HG03108 (cell line): ENCODE data around the gene FMNL3.
A peak's percentile ranks its signal among the peaks of the same experiment; 100 is the strongest.
"Not testable (repeated sequence)": the region's sequence is repeated elsewhere in the genome, so short reads cannot be mapped to it uniquely, and the experiment has no call there.

Experiments
- ATAC-seq: cut with Tn5 transposase; IDR thresholded peaks from one replicate; pipeline ENCODE4 v1.9.1; 2021; ENCODE audit warnings: moderate library complexity; ENCODE audit not compliant: unreplicated experiment

FMNL3 gene

GRCh38 chr12:49707128-49707811 lies at the start of gene FMNL3:
FMNL3 (minus strand) TSS chr12:49707405; CDS start chr12:49707180, 225 bp downstream.
- peak; percentile 76 for ATAC-seq

GRCh38 chr12:49750996-49751393 lies 43.8 kb upstream of the FMNL3 start:
- ATAC-seq, result no peak

- peak; percentile 41 for ATAC-seq
Measured at GRCh38 chr12:49750027-49750995, 43.1 kb upstream of the FMNL3 start.

GRCh38 chr12:49748800-49749199 lies 41.6 kb upstream of the FMNL3 start:
- ATAC-seq, result no peak

GRCh38 chr12:49748306-49748705 lies 41.1 kb upstream of the FMNL3 start:
- ATAC-seq, result no peak

GRCh38 chr12:49744363-49744885 lies 37.2 kb upstream of the FMNL3 start:
- no peak for ATAC-seq

- ATAC-seq, result peak; percentile 58
Measured at GRCh38 chr12:49741882-49742620, 34.8 kb upstream of the FMNL3 start.

- peak; percentile 93 for ATAC-seq
Measured at GRCh38 chr12:49740930-49741881, 34.0 kb upstream of the FMNL3 start, which contains the start of gene TMBIM6. TMBIM6 (plus strand) TSS chr12:49741557; CDS start chr12:49752494, 10,937 bp downstream.

GRCh38 chr12:49740277-49740676 lies 33.1 kb upstream of the FMNL3 start:
- ATAC-seq, result not testable (repeated sequence)

GRCh38 chr12:49738721-49739120 lies 31.5 kb upstream of the FMNL3 start:
- ATAC-seq, result not testable (repeated sequence)

- not testable (repeated sequence) for ATAC-seq
Measured at GRCh38 chr12:49734900-49735299, 27.7 kb upstream of the FMNL3 start.

- no peak for ATAC-seq
Measured at GRCh38 chr12:49733219-49734017, 26.2 kb upstream of the FMNL3 start.

GRCh38 chr12:49730568-49731101 lies 23.4 kb upstream of the FMNL3 start:
- no peak for ATAC-seq

- no peak for ATAC-seq
Measured at GRCh38 chr12:49730050-49730449, 22.8 kb upstream of the FMNL3 start.

GRCh38 chr12:49728446-49728845 lies 21.2 kb upstream of the FMNL3 start:
- no peak for ATAC-seq

GRCh38 chr12:49721355-49721754 lies 14.2 kb upstream of the FMNL3 start:
- not testable (repeated sequence) for ATAC-seq

GRCh38 chr12:49720214-49720613 lies 13.0 kb upstream of the FMNL3 start:
- no peak for ATAC-seq

- not testable (repeated sequence) for ATAC-seq
Measured at GRCh38 chr12:49717800-49718199, 10.6 kb upstream of the FMNL3 start.

- ATAC-seq, result no peak
Measured at GRCh38 chr12:49716553-49716952, 9.3 kb upstream of the FMNL3 start.
